H1 (cell line): ENCODE results near the gene PTCHD4.

Experiments used
- CBX5 ChIP-seq: fragments of 300-800, 300-1000 bp; sonication (generic); IDR thresholded peaks from 2 replicates; pipeline ENCODE4 v1.7.1; 2016; ENCODE audit warnings: antibody characterized with exemption, low read length, low read depth
- CHD1 ChIP-seq: IDR thresholded peaks from 2 replicates; pipeline ENCODE4 v1.6.1; 2012; ENCODE audit warnings: low read depth, low read length, improper control_type of control experiment
- CTCF ChIP-seq, 3 experiments: IDR thresholded peaks; 1 replicate in 2 of 3; 2 replicates in 1 of 3; pipeline versions ENCODE4 v1.5.1 to v1.6.1; 2011; ENCODE audit warnings: low read length in 3 of 3, mild to moderate bottlenecking in 3 of 3, inconsistent platforms in 2 of 3, low read depth in 1 of 3, moderate library complexity in 1 of 3; ENCODE audit not compliant: insufficient read depth in 1 of 3; ENCODE audit errors: control extremely low read depth in 1 of 3
- EP300 ChIP-seq, 2 experiments: IDR thresholded peaks; 1 replicate in 1 of 2; 2 replicates in 1 of 2; pipeline ENCODE4 v1.6.1; 2011 to 2012; ENCODE audit warnings: low read depth in 2 of 2, low read length in 2 of 2, mild to moderate bottlenecking in 2 of 2, borderline replicate concordance in 1 of 2, inconsistent platforms in 1 of 2, moderate library complexity in 1 of 2
- EZH2 ChIP-seq: fragments of 200-600 bp; sonication (generic); IDR thresholded peaks from 2 replicates; pipeline ENCODE4 v1.7.1; 2012; ENCODE audit warnings: low read depth, mild to moderate bottlenecking, moderate library complexity, low read length, inconsistent platforms; ENCODE audit not compliant: severe bottlenecking
- GTF2F1 ChIP-seq: IDR thresholded peaks from 2 replicates; pipeline ENCODE4 v1.6.1; 2012; ENCODE audit warnings: low read depth, low read length, improper control_type of control experiment, borderline replicate concordance
- HDAC2 ChIP-seq, 2 experiments: fragments of 300-600 bp in 1 of 2; sonication (generic) in 1 of 2; IDR thresholded peaks; 2 replicates each; pipeline ENCODE4 v1.6.1; 2011 to 2012; ENCODE audit warnings: low read depth in 2 of 2, low read length in 2 of 2, mild to moderate bottlenecking in 2 of 2, moderate library complexity in 2 of 2, borderline replicate concordance in 1 of 2, inconsistent platforms in 1 of 2
- POLR2A ChIP-seq, 2 experiments: IDR thresholded peaks; 1 replicate in 1 of 2; 2 replicates in 1 of 2; pipeline ENCODE4 v1.6.1; 2011; ENCODE audit warnings: low read depth in 2 of 2, low read length in 2 of 2, mild to moderate bottlenecking in 2 of 2; ENCODE audit errors: control extremely low read depth in 1 of 2
- POLR2AphosphoS5 ChIP-seq: IDR thresholded peaks from 2 replicates; pipeline ENCODE4 v1.6.1; 2011; ENCODE audit warnings: low read depth, low read length
- YY1 ChIP-seq: IDR thresholded peaks from 2 replicates; pipeline ENCODE4 v1.6.1; 2011; ENCODE audit warnings: low read depth, mild to moderate bottlenecking, low read length
- TF ChIP-seq, protein P1 (sequence below): IDR thresholded peaks from 2 replicates; pipeline ENCODE4 v1.6.1; 2012; ENCODE audit warnings: inconsistent platforms
- TF ChIP-seq, protein P2 (sequence below): IDR thresholded peaks from 2 replicates; pipeline ENCODE4 v1.6.1; 2012; ENCODE audit warnings: low read length, inconsistent platforms

- no peak for TF ChIP-seq CTCF (IDR thresholded peaks at IDR 0.05; ENCODE audit: control extremely low read depth in 1 of 3, insufficient read depth in 1 of 3, low read depth in 1 of 3, low read length in 3 of 3)
- TF ChIP-seq YY1 = no peak
- TF ChIP-seq, protein P1, sequence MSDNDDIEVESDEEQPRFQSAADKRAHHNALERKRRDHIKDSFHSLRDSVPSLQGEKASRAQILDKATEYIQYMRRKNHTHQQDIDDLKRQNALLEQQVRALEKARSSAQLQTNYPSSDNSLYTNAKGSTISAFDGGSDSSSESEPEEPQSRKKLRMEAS = no peak
- no peak for TF ChIP-seq EZH2
- TF ChIP-seq POLR2AphosphoS5 = no peak
- TF ChIP-seq POLR2A (IDR thresholded peaks at IDR 0.05; ENCODE audit: control extremely low read depth in 1 of 2, low read depth in 2 of 2, low read length in 2 of 2) = no peak
- TF ChIP-seq CBX5 = no peak
- TF ChIP-seq GTF2F1 = no peak
- TF ChIP-seq CHD1 = no peak
- no peak for TF ChIP-seq EP300 (IDR thresholded peaks at IDR 0.05; ENCODE audit: borderline replicate concordance in 1 of 2, low read depth in 2 of 2, low read length in 2 of 2)
- TF ChIP-seq, protein P2, sequence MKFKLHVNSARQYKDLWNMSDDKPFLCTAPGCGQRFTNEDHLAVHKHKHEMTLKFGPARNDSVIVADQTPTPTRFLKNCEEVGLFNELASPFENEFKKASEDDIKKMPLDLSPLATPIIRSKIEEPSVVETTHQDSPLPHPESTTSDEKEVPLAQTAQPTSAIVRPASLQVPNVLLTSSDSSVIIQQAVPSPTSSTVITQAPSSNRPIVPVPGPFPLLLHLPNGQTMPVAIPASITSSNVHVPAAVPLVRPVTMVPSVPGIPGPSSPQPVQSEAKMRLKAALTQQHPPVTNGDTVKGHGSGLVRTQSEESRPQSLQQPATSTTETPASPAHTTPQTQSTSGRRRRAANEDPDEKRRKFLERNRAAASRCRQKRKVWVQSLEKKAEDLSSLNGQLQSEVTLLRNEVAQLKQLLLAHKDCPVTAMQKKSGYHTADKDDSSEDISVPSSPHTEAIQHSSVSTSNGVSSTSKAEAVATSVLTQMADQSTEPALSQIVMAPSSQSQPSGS = no peak
- no peak for TF ChIP-seq HDAC2 (IDR thresholded peaks at IDR 0.05; ENCODE audit: borderline replicate concordance in 1 of 2, low read depth in 2 of 2, low read length in 2 of 2)
These were observed 23.2 kb upstream of the PTCHD4 start for GRCh38 chr6:48134246-48134645.
